Kidney (tissue), 14 donors: ENCODE data around the gene LRRTM3. TPM values are rescaled to one million over a fixed set of nuclear protein-coding genes. Genes with fewer than 3 reads are reported as not detected.

Experiments used
- DNase-seq, 5 donors: peaks; one replicate each; pipeline ENCODE4 v3.0.0-alpha.2; 2013 to 2020
- FAIRE-seq: peaks from 2 replicates; lab custom pipeline; 2012; peaks lifted over from hg19 to GRCh38; lab: Jason Lieb, UNC
- H3K27ac ChIP-seq, 2 donors: one replicate each; pipeline ENCODE4 v1.7.0; 2013; ENCODE audit warnings: low read depth in 2 of 2, low read length in 2 of 2, inconsistent platforms in 1 of 2
- H3K27me3 ChIP-seq: one replicate; pipeline ENCODE4 v1.7.1; 2013; ENCODE audit warnings: low read length, inconsistent platforms; ENCODE audit not compliant: control insufficient read depth, insufficient read depth
- H3K36me3 ChIP-seq, 3 donors: one replicate each; pipeline versions ENCODE4 v1.7.0 to v1.7.1; 2013; ENCODE audit warnings: low read length in 3 of 3, control low read depth in 1 of 3, inconsistent platforms in 1 of 3; ENCODE audit not compliant: insufficient read depth in 3 of 3, control insufficient read depth in 2 of 3
- H3K4me1 ChIP-seq, 3 donors: one replicate each; pipeline versions ENCODE4 v1.7.0 to v1.7.1; 2013; ENCODE audit warnings: low read length in 3 of 3, inconsistent platforms in 1 of 3, low read depth in 1 of 3; ENCODE audit not compliant: control insufficient read depth in 2 of 3, insufficient read depth in 2 of 3
- H3K4me3 ChIP-seq, 3 donors: one replicate each; pipeline versions ENCODE4 v1.7.0 to v1.8.1; 2013; ENCODE audit warnings: low read length in 3 of 3, control low read depth in 1 of 3, inconsistent platforms in 1 of 3
- H3K9ac ChIP-seq, 3 donors: one replicate each; pipeline versions ENCODE4 v1.7.0 to v1.7.1; 2013; ENCODE audit warnings: low read length in 3 of 3, control low read depth in 1 of 3, inconsistent platforms in 1 of 3
- H3K9me3 ChIP-seq, 3 donors: one replicate each; pipeline versions ENCODE4 v1.7.0 to v1.7.1; 2013; ENCODE audit warnings: low read length in 3 of 3, control low read depth in 1 of 3, inconsistent platforms in 1 of 3; ENCODE audit not compliant: control insufficient read depth in 2 of 3, insufficient read depth in 1 of 3
- CTCF ChIP-seq: IDR thresholded peaks from 3 replicates; pipeline ENCODE4 v1.5.1; 2012; ENCODE audit warnings: mild to moderate bottlenecking, moderate library complexity, borderline replicate concordance; ENCODE audit not compliant: insufficient read depth; ENCODE audit errors: extremely low read depth
- intact Hi-C: fragments of 100-400 bp; cut with DNase I; formaldehyde crosslinking; loops from one replicate; pipeline ENCODE4 v1.11.1; 2022
- polyA plus RNA-seq: library from polyadenylated mRNA; stranded (reverse); fragments of 350-450 nt; fragmentation: Illumina TruSeq; extraction: RNeasy Lipid Tissue Mini Kit (QIAGEN cat#74804); gene quantifications from one replicate; pipeline ENCODE4 v1.2.3, GENCODE V29; 2014; ENCODE audit warnings: low read depth, low replicate concordance; ENCODE audit not compliant: insufficient read depth
- total RNA-seq: library from RNA; stranded (reverse); fragmentation: NEBNext Ultra II Directional; extraction: Animal tissue kit (Norgen Biotek cat#: 25700); gene quantifications from one replicate; pipeline ENCODE4 v1.2.1, GENCODE V29; 2021
- donor health status: control.
- donor health status: control.
- donor health status: control.
- donor health status: control.
- donor health status: control.
- donor health status: DM: yes; HTN: yes; CAD: no.
- donor health status: Normal renal cell carcinoma (clear cell type).

LRRTM3 gene
- total and polyA plus RNA-seq, 2 donors from 2014 or later: 0.22 TPM; not detected in 1

DNA sequence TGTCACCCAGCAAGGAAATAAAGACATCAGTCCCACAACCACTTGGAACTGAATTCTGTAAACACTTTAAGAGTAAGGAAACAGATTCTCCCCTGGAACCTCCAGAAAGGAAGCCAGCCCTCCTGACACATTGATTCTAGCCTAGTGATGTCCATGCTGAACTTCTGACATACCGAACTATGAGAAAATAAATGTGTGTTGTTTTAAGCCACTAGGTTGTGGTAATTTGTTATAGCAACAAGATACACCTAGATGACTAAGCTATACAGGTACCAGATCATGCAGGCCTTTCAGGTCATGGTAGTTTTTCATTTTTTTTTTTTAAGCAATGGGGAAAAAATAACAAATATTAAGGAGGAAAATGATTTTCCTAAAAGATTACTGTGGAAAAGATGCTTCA is 37.6 kb upstream of the LRRTM3 start:
- H3K27me3 ChIP-seq: no peaks in the 10 kb centered on the region
- intact Hi-C loops: no loop called here
- H3K9me3 ChIP-seq: no peaks in the 10 kb centered on the region
- no peaks in the 10 kb centered on the region for H3K4me1 ChIP-seq
- FAIRE-seq (no peak), DNase-seq (no peak)
- H3K36me3 ChIP-seq: no peaks in the 10 kb centered on the region
- H3K27ac ChIP-seq: no peak overlapping the region
- H3K9ac ChIP-seq: no peak overlapping the region
- H3K4me3 ChIP-seq: no peak overlapping the region
- TF ChIP-seq CTCF: no peak

GRCh38 chr10:66892871-66893270 is 33.0 kb upstream of the LRRTM3 start:
- H3K4me3 ChIP-seq: no peak overlapping the region
- no peak overlapping the region for H3K9ac ChIP-seq
- DNase-seq (no peak), FAIRE-seq (no peak)
- no peaks in the 10 kb centered on the region for H3K27me3 ChIP-seq
- no peaks in the 10 kb centered on the region for H3K4me1 ChIP-seq
- intact Hi-C loops: no loop called here
- no peaks in the 10 kb centered on the region for H3K9me3 ChIP-seq
- no peaks in the 10 kb centered on the region for H3K36me3 ChIP-seq
- TF ChIP-seq CTCF: no peak
- no peak overlapping the region for H3K27ac ChIP-seq

DNA sequence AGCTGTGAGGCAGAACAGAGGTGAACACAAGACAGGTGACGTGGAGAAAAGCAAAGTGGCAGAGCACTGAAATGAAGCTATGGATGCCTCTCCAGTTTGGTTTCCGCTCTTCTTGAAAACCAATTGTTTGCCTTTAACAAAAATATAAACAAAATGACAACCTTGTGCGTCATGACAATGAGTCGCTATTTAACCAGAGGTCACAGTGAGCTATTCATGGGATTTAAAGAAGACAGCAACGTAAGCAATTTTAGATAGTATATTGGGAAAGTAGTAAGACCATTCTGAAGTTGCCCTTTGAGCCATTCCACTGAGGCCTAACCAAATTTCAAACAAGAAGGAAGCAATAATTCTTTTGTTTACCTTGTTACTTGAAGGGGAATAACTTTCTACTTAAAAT is 15.2 kb upstream of the LRRTM3 start:
- Histone ChIP-seq H3K4me1 (no peaks in the 10 kb centered on the region), H3K4me3 (no peak overlapping the region), H3K27me3 (no peaks in the 10 kb centered on the region), H3K9ac (no peak overlapping the region), H3K27ac (no peak overlapping the region), H3K9me3 (no peaks in the 10 kb centered on the region), H3K36me3 (no peaks in the 10 kb centered on the region)
- intact Hi-C loops: no loop called here
- DNase-seq (no peak), FAIRE-seq (no peak)
- no peak for TF ChIP-seq CTCF

DNA sequence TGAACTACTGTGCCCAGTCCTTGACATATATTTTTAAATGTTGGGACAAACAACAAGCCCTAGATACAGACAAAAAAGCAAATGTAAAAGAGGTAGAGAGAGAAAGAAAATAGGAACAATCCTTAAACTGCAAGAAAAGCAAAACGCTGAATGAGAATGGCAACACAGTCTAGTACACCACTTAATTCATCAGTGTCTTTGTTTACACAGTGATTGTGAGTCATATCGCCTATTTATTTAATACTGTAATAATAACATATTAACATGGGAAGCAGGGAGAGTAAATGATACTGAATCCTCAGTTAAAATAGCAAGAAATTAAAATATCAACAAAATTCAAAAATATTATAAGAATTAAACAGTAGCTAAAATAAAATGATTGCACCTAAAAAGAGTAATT is 9.8 kb upstream of the LRRTM3 start:
- no peak for TF ChIP-seq CTCF
- H3K36me3 ChIP-seq: no peaks in the 10 kb centered on the region
- H3K9me3 ChIP-seq: no peaks in the 10 kb centered on the region
- H3K27ac ChIP-seq: no peak overlapping the region
- H3K4me3 ChIP-seq: no peak overlapping the region
- DNase-seq: no peak
- intact Hi-C loops: no loop called here
- H3K4me1 ChIP-seq: no peaks in the 10 kb centered on the region
- no peaks in the 10 kb centered on the region for H3K27me3 ChIP-seq
- no peak overlapping the region for H3K9ac ChIP-seq
- FAIRE-seq: no peak
